Measurements from ENCODE around the gene ALDH2.

- TF ChIP-seq, protein P1, sequence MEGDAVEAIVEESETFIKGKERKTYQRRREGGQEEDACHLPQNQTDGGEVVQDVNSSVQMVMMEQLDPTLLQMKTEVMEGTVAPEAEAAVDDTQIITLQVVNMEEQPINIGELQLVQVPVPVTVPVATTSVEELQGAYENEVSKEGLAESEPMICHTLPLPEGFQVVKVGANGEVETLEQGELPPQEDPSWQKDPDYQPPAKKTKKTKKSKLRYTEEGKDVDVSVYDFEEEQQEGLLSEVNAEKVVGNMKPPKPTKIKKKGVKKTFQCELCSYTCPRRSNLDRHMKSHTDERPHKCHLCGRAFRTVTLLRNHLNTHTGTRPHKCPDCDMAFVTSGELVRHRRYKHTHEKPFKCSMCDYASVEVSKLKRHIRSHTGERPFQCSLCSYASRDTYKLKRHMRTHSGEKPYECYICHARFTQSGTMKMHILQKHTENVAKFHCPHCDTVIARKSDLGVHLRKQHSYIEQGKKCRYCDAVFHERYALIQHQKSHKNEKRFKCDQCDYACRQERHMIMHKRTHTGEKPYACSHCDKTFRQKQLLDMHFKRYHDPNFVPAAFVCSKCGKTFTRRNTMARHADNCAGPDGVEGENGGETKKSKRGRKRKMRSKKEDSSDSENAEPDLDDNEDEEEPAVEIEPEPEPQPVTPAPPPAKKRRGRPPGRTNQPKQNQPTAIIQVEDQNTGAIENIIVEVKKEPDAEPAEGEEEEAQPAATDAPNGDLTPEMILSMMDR (IDR thresholded peaks at IDR 0.05): no peak
- TF ChIP-seq POLR2AphosphoS5 (IDR thresholded peaks at IDR 0.05) (no peak), POLR2A (IDR thresholded peaks at IDR 0.05; ENCODE audit: low read depth) (no peak), EP300 (IDR thresholded peaks at IDR 0.05) (no peak)
These were observed 9.2 kb upstream of the ALDH2 start for GRCh38 chr12:111757361-111758119.
